SK-N-DZ (cell line): ENCODE data around the gene SULT1C2. TPM values are rescaled to one million over a fixed set of nuclear protein-coding genes. Genes with fewer than 3 reads are reported as not detected.
"Not testable (repeated sequence)": the region's sequence is repeated elsewhere in the genome, so short reads cannot be mapped to it uniquely, and the experiment has no call there.

Source experiments
- DNase-seq: peaks from one replicate; pipeline ENCODE4 v3.0.0-alpha.2; 2015; ENCODE audit warnings: low spot score
- polyA plus RNA-seq, 2 experiments: library from polyadenylated mRNA; depleted of rRNA; stranded (reverse); fragments of >200 nt; gene quantifications; 2 replicates each; pipeline ENCODE4 v1.2.3, GENCODE V29; 2014

SULT1C2 gene
- not detected in 2 replicates for polyA plus RNA-seq (2014; cell fraction: cytosol; rRNA removed)
- 0.10 and 0.49 TPM in 2 replicates for polyA plus RNA-seq (2014; cell fraction: nucleus; rRNA removed)

- DNase-seq: no peak
Measured at GRCh38 chr2:108288534-108289106, at the start of gene SULT1C2. Gene SULT1C2 (plus strand): TSS chr2:108288895. CDS start chr2:108293668, 4,773 bp downstream.

- DNase-seq: no peak
Measured at GRCh38 chr2:108239786-108240185, 48.9 kb upstream of the SULT1C2 start, which contains the start of gene SULT1C3. Gene SULT1C3 (plus strand): TSS chr2:108239968. CDS start chr2:108247195, 7,227 bp downstream.

- no peak for DNase-seq
Measured at GRCh38 chr2:108240966-108241365, 47.7 kb upstream of the SULT1C2 start.

- no peak for DNase-seq
Measured at GRCh38 chr2:108243566-108243965, 45.1 kb upstream of the SULT1C2 start.

GRCh38 chr2:108244667-108245414 is 43.9 kb upstream of the SULT1C2 start:
- no peak for DNase-seq

- DNase-seq: no peak
Measured at GRCh38 chr2:108253106-108253505, 35.6 kb upstream of the SULT1C2 start.

- DNase-seq: no peak
Measured at GRCh38 chr2:108257757-108258331, 30.9 kb upstream of the SULT1C2 start.

- no peak for DNase-seq
Measured at GRCh38 chr2:108260773-108261172, 27.9 kb upstream of the SULT1C2 start.

- no peak for DNase-seq
Measured at GRCh38 chr2:108262036-108262435, 26.7 kb upstream of the SULT1C2 start.

GRCh38 chr2:108263401-108263800 is 25.3 kb upstream of the SULT1C2 start:
- no peak for DNase-seq

GRCh38 chr2:108266218-108266617 is 22.5 kb upstream of the SULT1C2 start:
- DNase-seq: no peak

- DNase-seq: no peak
Measured at GRCh38 chr2:108267101-108267500, 21.6 kb upstream of the SULT1C2 start.

GRCh38 chr2:108268001-108268400 is 20.7 kb upstream of the SULT1C2 start:
- DNase-seq: no peak

GRCh38 chr2:108270346-108270745 is 18.3 kb upstream of the SULT1C2 start:
- DNase-seq: no peak

GRCh38 chr2:108270768-108271506 is 17.8 kb upstream of the SULT1C2 start:
- DNase-seq: no peak

GRCh38 chr2:108271691-108272253 is 16.9 kb upstream of the SULT1C2 start:
- DNase-seq: no peak

- no peak for DNase-seq
Measured at GRCh38 chr2:108278631-108279030, 10.1 kb upstream of the SULT1C2 start.

- DNase-seq: no peak
Measured at GRCh38 chr2:108279468-108279867, 9.2 kb upstream of the SULT1C2 start.

GRCh38 chr2:108280466-108280865 is 8.2 kb upstream of the SULT1C2 start:
- no peak for DNase-seq

- DNase-seq: not testable (repeated sequence)
Measured at GRCh38 chr2:108284566-108284965, 4.1 kb upstream of the SULT1C2 start.

GRCh38 chr2:108285616-108286015 is 3.1 kb upstream of the SULT1C2 start:
- DNase-seq: no peak

GRCh38 chr2:108287169-108287568 is 1.5 kb upstream of the SULT1C2 start:
- no peak for DNase-seq
